Measurements from ENCODE around the gene NDUFB11.
A peak's percentile ranks its signal among the peaks of the same experiment; 100 is the strongest.

Gene NDUFB11

GRCh38 chrX:47158131-47158530 lies 13.6 kb upstream of the NDUFB11 start:
- H3K27ac ChIP-seq: no peak overlapping the region
- TF ChIP-seq ZFX (IDR thresholded peaks at IDR 0.05) (no peak), CTCF (conservative IDR thresholded peaks at IDR 0.05) (peak; percentile 14; the same call in 1 of the 2 replicates)

GRCh38 chrX:47156611-47157520 lies 12.4 kb upstream of the NDUFB11 start:
- TF ChIP-seq CTCF (conservative IDR thresholded peaks at IDR 0.05): no peak
- TF ChIP-seq ZFX (IDR thresholded peaks at IDR 0.05): no peak
- H3K27ac ChIP-seq: no peak overlapping the region

- peak overlapping the region; percentile 84 for H3K27ac ChIP-seq
- TF ChIP-seq ZFX (IDR thresholded peaks at IDR 0.05): no peak
- no peak for TF ChIP-seq CTCF (conservative IDR thresholded peaks at IDR 0.05)
Measured at GRCh38 chrX:47151435-47151834, 6.9 kb upstream of the NDUFB11 start.

GRCh38 chrX:47148946-47149345 lies 4.4 kb upstream of the NDUFB11 start:
- no peak for TF ChIP-seq ZFX (IDR thresholded peaks at IDR 0.05)
- no peak for TF ChIP-seq CTCF (conservative IDR thresholded peaks at IDR 0.05)
- peak overlapping the region; percentile 69 for H3K27ac ChIP-seq

- peak overlapping the region; percentile 92 for H3K27ac ChIP-seq
Measured at GRCh38 chrX:47146936-47147859, 2.7 kb upstream of the NDUFB11 start.

GRCh38 chrX:47146121-47146935 lies 1.8 kb upstream of the NDUFB11 start:
- TF ChIP-seq ZFX (IDR thresholded peaks at IDR 0.05) (no peak), CTCF (conservative IDR thresholded peaks at IDR 0.05) (no peak)
- peak overlapping the region; percentile 92 for H3K27ac ChIP-seq

More at GRCh38 chrX:47146936-47147859, 2.7 kb upstream of the NDUFB11 start:
- no peak for TF ChIP-seq ZFX (IDR thresholded peaks at IDR 0.05)
- TF ChIP-seq CTCF (conservative IDR thresholded peaks at IDR 0.05): no peak

Measured in C4-2B (cell line).